ENCODE results near the gene RBMS1. TPM values are rescaled to one million over a fixed set of nuclear protein-coding genes. Genes with fewer than 3 reads are reported as not detected.

RBMS1 gene, protein sequence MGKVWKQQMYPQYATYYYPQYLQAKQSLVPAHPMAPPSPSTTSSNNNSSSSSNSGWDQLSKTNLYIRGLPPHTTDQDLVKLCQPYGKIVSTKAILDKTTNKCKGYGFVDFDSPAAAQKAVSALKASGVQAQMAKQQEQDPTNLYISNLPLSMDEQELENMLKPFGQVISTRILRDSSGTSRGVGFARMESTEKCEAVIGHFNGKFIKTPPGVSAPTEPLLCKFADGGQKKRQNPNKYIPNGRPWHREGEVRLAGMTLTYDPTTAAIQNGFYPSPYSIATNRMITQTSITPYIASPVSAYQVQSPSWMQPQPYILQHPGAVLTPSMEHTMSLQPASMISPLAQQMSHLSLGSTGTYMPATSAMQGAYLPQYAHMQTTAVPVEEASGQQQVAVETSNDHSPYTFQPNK
- polyA plus RNA-seq = 6.7 and 8.4 TPM in 2 replicates
- 12.4 and 13.1 TPM in 2 replicates for polyA minus RNA-seq

DNA sequence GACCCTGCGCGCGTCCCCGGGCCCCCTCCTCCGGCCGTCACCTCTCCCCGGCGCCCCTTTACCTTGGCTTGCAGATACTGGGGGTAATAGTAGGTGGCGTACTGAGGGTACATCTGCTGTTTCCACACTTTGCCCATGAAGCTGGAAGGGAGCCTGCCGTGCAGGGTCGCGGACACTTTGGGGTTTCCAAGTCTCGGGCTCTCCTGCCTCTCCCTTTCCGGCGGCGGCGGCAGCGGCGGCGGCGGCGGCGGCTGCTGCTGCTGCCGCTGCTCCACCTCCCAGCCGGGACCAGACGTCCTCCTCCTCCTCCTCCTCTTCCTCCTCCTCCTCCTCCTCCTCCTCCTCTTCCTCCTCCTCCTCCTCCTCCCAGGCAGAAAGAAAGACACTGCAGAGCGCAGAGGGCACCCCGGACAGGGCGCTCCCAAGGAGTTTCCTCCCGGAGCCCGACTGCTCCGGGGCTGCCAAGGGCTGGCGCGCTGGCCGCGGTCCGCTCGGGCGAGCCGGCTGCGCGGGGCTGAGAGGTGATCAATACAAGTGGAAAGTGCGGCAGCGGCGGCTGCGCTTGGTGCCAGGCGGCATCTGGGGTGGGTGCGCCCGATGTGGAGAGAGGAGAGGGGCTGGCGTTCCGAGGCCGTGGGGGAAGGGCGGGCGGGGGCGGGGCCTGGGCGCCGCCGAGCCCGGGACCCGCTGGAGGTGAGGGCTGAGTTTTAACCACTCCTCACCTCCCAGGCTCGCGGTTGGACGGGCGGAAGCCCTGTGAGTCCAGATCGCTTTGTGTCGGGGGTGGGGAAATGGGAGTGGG, at the start of gene RBMS1:
Gene RBMS1 (minus strand): TSS at position 581 of the 802 bp plus-strand sequence. CDS start 444 bp downstream, at position 137.
- no peak within 1 kb of the TSS for H2AFZ ChIP-seq (ENCODE audit: low read depth, low read length)
- H4K20me1 ChIP-seq (ENCODE audit: insufficient read depth) = no peaks in the 10 kb centered on the region
- no peaks in the 10 kb centered on the region for H3K79me2 ChIP-seq (replicated peaks; ENCODE audit: insufficient read depth, low read length)
- H3K36me3 ChIP-seq (ENCODE audit: insufficient read depth, low read length) = no peaks in the 10 kb centered on the region
- peaks cover 52% of the 10 kb centered on the region for H3K27me3 ChIP-seq (ENCODE audit: insufficient read depth, low read depth, low read length)
- peak within 1 kb of the TSS; percentile 52 for H3K9ac ChIP-seq (ENCODE audit: low read length)
- no peaks in the 10 kb centered on the region for H3F3A ChIP-seq (ENCODE audit: insufficient read depth, low read length, poor library complexity, severe bottlenecking)
- TF ChIP-seq REST (IDR thresholded peaks at IDR 0.05; ENCODE audit: borderline replicate concordance) (peak; percentile 22), SMC3 (conservative IDR thresholded peaks at IDR 0.05; ENCODE audit: poor library complexity) (no peak), CTCF (IDR thresholded peaks at IDR 0.05; ENCODE audit: poor library complexity, severe bottlenecking) (peak; percentile 17)
- H3K9me2 ChIP-seq (ENCODE audit: insufficient read depth, low read length) = no peaks in the 10 kb centered on the region
- no peaks in the 10 kb centered on the region for H3K9me3 ChIP-seq (ENCODE audit: low read length)
- H3K4me3 ChIP-seq (ENCODE audit: low read length) = peak within 1 kb of the TSS; percentile 76
- no peak within 1 kb of the TSS for H3K27ac ChIP-seq (ENCODE audit: low read length)
- H3K4me2 ChIP-seq (ENCODE audit: low read length) = peak within 1 kb of the TSS; percentile 31

DNA sequence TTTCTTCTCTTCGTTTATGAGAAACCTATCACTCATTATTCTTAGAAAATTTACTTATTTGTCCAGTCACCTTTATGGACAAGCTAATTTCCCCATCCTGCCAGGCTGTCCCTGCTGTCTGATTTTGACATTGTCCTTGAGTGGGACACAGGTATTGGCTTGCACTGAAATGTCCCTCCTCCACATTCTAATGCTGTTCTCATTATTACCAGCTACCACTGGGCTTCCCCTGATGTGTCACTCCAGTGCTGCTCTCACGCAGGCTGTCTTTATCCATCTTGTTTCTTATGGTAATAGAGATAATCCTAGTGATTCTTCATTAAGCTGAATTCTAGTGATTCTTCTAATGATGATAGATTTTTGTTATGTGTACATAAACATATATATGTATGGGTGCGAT, 48.1 kb upstream of the RBMS1 start:
- H3K4me3 ChIP-seq (ENCODE audit: low read length) = no peak overlapping the region

More for the DNA sequence above, 48.1 kb upstream of the RBMS1 start:
- H3K27me3 ChIP-seq (ENCODE audit: insufficient read depth, low read depth, low read length) = no peaks in the 10 kb centered on the region
- no peak overlapping the region for H3K27ac ChIP-seq (ENCODE audit: low read length)
- TF ChIP-seq MXI1 (conservative IDR thresholded peaks at IDR 0.05; ENCODE audit: poor library complexity, severe bottlenecking) (no peak), TAF1 (IDR thresholded peaks at IDR 0.05; ENCODE audit: low read depth) (no peak), CTCF (IDR thresholded peaks at IDR 0.05; ENCODE audit: poor library complexity, severe bottlenecking) (no peak), SMC3 (conservative IDR thresholded peaks at IDR 0.05; ENCODE audit: poor library complexity) (no peak), EZH2 (IDR thresholded peaks at IDR 0.05; ENCODE audit: borderline replicate concordance, insufficient read depth, low read length, poor library complexity, severe bottlenecking) (no peak), EP300 (conservative IDR thresholded peaks at IDR 0.05; ENCODE audit: poor library complexity, severe bottlenecking) (no peak), REST (IDR thresholded peaks at IDR 0.05; ENCODE audit: borderline replicate concordance) (no peak), RAD21 (conservative IDR thresholded peaks at IDR 0.05) (no peak), POLR2AphosphoS5 (IDR thresholded peaks at IDR 0.05) (no peak)
- H4K20me1 ChIP-seq (ENCODE audit: insufficient read depth) = no peaks in the 10 kb centered on the region
- no peaks in the 10 kb centered on the region for H3K9me2 ChIP-seq (ENCODE audit: insufficient read depth, low read length)
- H3K36me3 ChIP-seq (ENCODE audit: insufficient read depth, low read length) = no peaks in the 10 kb centered on the region
- no peaks in the 10 kb centered on the region for H3K9me3 ChIP-seq (ENCODE audit: low read length)
- H3K4me2 ChIP-seq (ENCODE audit: low read length) = no peak overlapping the region
- no peak overlapping the region for H2AFZ ChIP-seq (ENCODE audit: low read depth, low read length)
- no peak overlapping the region for H3K9ac ChIP-seq (ENCODE audit: low read length)
- H3F3A ChIP-seq (ENCODE audit: insufficient read depth, low read length, poor library complexity, severe bottlenecking) = no peaks in the 10 kb centered on the region
- H3K79me2 ChIP-seq (replicated peaks; ENCODE audit: insufficient read depth, low read length) = no peaks in the 10 kb centered on the region

Measured in neural cell (in vitro differentiated cells).